Measurements from ENCODE around the gene TMEM86A. TPM values are rescaled to one million over a fixed set of nuclear protein-coding genes. Genes with fewer than 3 reads are reported as not detected.

Gene TMEM86A
- total RNA-seq, 4 donors from 2014 or later = 5.8 to 13.2 (median 6.2) TPM

GRCh38 chr11:18729426-18729825 lies 30.8 kb downstream of the TMEM86A start:
- 78 to 83% methylated on average over 10 to 13 of the region's 16 CpGs for WGBS, 2 donors
- Histone ChIP-seq H3K27ac (no peak overlapping the region), H3K27me3 (no peaks in the 10 kb centered on the region), H3K9me3 (no peaks in the 10 kb centered on the region), H3K4me3 (replicated peaks in 1 of 3) (no peak overlapping the region), H3K4me1 (no peaks in the 10 kb centered on the region), H3K36me3 (no peaks in the 10 kb centered on the region)
- no peak for TF ChIP-seq CTCF (IDR thresholded peaks at IDR 0.05)
- no peak for TF ChIP-seq POLR2A (IDR thresholded peaks at IDR 0.05)
- intact Hi-C loops (cut with DNase I) = no loop called here
- no peak for DNase-seq

GRCh38 chr11:18730020-18730419 lies 31.4 kb downstream of the TMEM86A start:
- WGBS, 2 donors = 93% methylated on average over 9 of the region's 9 CpGs
- Histone ChIP-seq H3K4me1 (no peaks in the 10 kb centered on the region), H3K9me3 (no peaks in the 10 kb centered on the region), H3K27me3 (no peaks in the 10 kb centered on the region), H3K4me3 (replicated peaks in 1 of 3) (no peak overlapping the region), H3K36me3 (no peaks in the 10 kb centered on the region), H3K27ac (no peak overlapping the region)
- TF ChIP-seq POLR2A (IDR thresholded peaks at IDR 0.05) (no peak), CTCF (IDR thresholded peaks at IDR 0.05) (no peak)
- DNase-seq = no peak
- intact Hi-C loops (cut with DNase I) = loop anchor here (5.0 kb wide), 2 partner anchors 488 to 613 kb away; no protein-coding TSS in a partner anchor

- no peaks in the 10 kb centered on the region for H3K36me3 ChIP-seq
- H3K4me1 ChIP-seq = no peaks in the 10 kb centered on the region
- TF ChIP-seq CTCF (IDR thresholded peaks at IDR 0.05) (no peak), POLR2A (IDR thresholded peaks at IDR 0.05) (no peak)
- DNase-seq = no peak
- no peak overlapping the region for H3K27ac ChIP-seq
- intact Hi-C loops (cut with DNase I) = loop anchor here (5.0 kb wide), 2 partner anchors 489 to 614 kb away; no protein-coding TSS in a partner anchor
- H3K9me3 ChIP-seq = no peaks in the 10 kb centered on the region
- no peak overlapping the region for H3K4me3 ChIP-seq (replicated peaks in 1 of 3)
- H3K27me3 ChIP-seq = no peaks in the 10 kb centered on the region
- WGBS, 2 donors = 92 to 97% methylated on average over 2 of the region's 2 CpGs
These were observed 32.9 kb downstream of the TMEM86A start for GRCh38 chr11:18731441-18731840.

GRCh38 chr11:18731949-18732821 lies 33.6 kb downstream of the TMEM86A start:
- Histone ChIP-seq H3K36me3 (no peaks in the 10 kb centered on the region), H3K9me3 (no peaks in the 10 kb centered on the region), H3K4me3 (replicated peaks in 1 of 3) (no peak overlapping the region), H3K4me1 (no peaks in the 10 kb centered on the region), H3K27me3 (no peaks in the 10 kb centered on the region), H3K27ac (no peak overlapping the region)
- TF ChIP-seq CTCF (IDR thresholded peaks at IDR 0.05) (peak; percentile 77 to 98 (median 83)), POLR2A (IDR thresholded peaks at IDR 0.05) (no peak)
- peak; percentile 55 to 64 for DNase-seq
- intact Hi-C loops (cut with DNase I) = loop anchor here (5.0 kb wide), 2 partner anchors 490 to 615 kb away; no protein-coding TSS in a partner anchor
- WGBS, 2 donors = 70 to 73% methylated on average over 11 of the region's 11 CpGs

- Histone ChIP-seq H3K36me3 (no peaks in the 10 kb centered on the region), H3K9me3 (no peaks in the 10 kb centered on the region), H3K4me1 (no peaks in the 10 kb centered on the region), H3K4me3 (replicated peaks in 1 of 3) (no peak overlapping the region), H3K27me3 (no peaks in the 10 kb centered on the region), H3K27ac (no peak overlapping the region)
- DNase-seq = no peak
- TF ChIP-seq CTCF (IDR thresholded peaks at IDR 0.05) (no peak), POLR2A (IDR thresholded peaks at IDR 0.05) (no peak)
- WGBS, 2 donors = 87 to 91% methylated on average over 14 to 16 of the region's 16 CpGs
- intact Hi-C loops (cut with DNase I) = loop anchor here (5.0 kb wide), 2 partner anchors 491 to 616 kb away; no protein-coding TSS in a partner anchor
These were observed 34.6 kb downstream of the TMEM86A start for GRCh38 chr11:18733202-18733601.

All from thyroid gland (tissue), 4 donors.